ENCODE measurements around the gene LDLRAD4. TPM values are rescaled to one million over a fixed set of nuclear protein-coding genes. Genes with fewer than 3 reads are reported as not detected.
A peak's percentile ranks its signal among the peaks of the same experiment; 100 is the strongest.

The LDLRAD4 gene
- total and polyA plus RNA-seq, 5 donors from 2014 or later: 42.4 to 207 (median 49.8) TPM

DNA sequence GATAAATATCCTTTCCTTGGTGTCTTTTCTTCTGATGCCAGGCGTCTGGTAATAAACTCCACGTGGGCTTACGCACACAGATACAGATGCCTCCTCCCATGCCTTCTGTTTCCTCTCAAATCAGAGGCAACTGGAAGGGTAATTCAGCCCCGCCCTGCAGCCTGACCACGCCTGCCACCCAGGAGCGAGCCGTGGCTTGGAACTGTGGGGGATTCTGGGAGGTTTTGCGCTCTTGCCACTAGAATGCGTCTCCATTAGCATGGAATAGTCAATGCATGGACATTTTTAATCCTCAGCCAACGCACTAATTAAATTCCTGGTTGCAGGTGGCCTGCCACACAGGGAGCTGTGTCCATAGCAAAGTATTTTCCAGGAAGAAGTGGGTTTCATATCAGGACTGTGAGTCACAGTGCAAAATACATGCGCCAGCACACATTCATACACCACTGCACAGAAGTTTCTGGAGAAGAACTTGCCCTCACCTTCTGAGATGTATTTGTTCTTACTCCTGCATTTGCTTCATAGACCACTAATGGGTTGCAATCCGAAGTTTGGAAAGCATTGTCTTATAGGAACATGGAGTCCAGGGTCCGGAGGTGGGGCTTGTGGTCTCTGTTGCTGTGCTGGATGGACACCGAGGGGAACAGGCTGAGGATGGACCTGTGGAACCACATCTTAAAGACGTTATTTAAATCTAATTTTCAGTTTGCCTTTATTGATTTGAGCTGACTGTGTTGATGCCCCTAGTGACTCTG lies 151.4 kb downstream of the LDLRAD4 start:
- H3K27ac ChIP-seq (ENCODE audit: insufficient read depth, low read length, poor library complexity, severe bottlenecking): no peak overlapping the region
- H3K9me3 ChIP-seq (ENCODE audit: control insufficient read depth in 2 of 2, low read length in 2 of 2): no peaks in the 10 kb centered on the region
- no peaks in the 10 kb centered on the region for H3K27me3 ChIP-seq (ENCODE audit: control insufficient read depth, insufficient read depth, low read length)
- Mint-ChIP-seq H3K4me1 (peaks cover 22 to 62% (median 36%) of the 10 kb centered on the region in 4 donors), H3K27ac (peak overlapping the region; percentile 84 to 96 (median 92)), H3K9me3 (no peaks in the 10 kb centered on the region), H3K36me3 (no peaks in the 10 kb centered on the region), H3K27me3 (no peaks in the 10 kb centered on the region), H3K4me3 (peak overlapping the region; percentile 12 to 61 (median 39))
- no peaks in the 10 kb centered on the region for H3K36me3 ChIP-seq (ENCODE audit: control insufficient read depth, insufficient read depth, low read length)
- ATAC-seq (ENCODE audit: low read depth in 2 of 2): no peak
- H3K4me3 ChIP-seq (ENCODE audit: low read depth, low read length): no peak overlapping the region
- peak in 2 of 3 donors; percentile 24 to 51 for DNase-seq
- peaks cover 53% of the 10 kb centered on the region for H3K4me1 ChIP-seq (ENCODE audit: control insufficient read depth, insufficient read depth, low read length, poor library complexity, severe bottlenecking)

DNA sequence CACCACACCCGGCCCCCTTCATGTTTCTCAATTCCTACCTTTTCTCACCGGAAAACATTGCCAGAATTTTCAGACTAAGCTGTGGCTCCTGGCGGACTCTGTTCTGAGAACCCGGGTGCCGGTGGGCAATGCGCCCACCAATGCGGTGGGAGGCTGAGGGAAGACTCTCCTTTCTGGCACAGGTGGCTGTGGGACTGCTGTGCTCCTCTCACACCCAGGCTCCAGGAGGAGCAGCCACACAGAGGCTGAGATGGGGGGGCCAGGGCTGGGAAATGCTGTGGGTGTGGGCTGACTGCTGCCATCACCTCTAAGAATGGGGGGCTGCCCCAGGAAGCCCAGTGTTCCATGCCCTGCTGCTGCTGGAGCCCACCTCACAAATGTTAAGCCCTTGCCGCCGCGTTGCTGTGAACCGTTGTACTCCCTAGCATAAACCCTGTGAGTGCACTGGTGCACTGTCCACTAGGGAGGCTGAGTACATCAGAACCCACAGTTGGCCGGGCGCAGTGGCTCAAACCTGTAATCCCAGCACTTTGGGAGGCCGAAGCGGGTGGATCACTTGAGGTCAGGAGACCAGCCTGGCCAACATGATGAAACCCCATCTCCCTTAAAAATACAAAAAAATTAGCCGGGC lies 152.6 kb downstream of the LDLRAD4 start:
- Mint-ChIP-seq H3K27ac (peak overlapping the region; percentile 84 to 96 (median 96)), H3K36me3 (no peaks in the 10 kb centered on the region), H3K4me3 (peak overlapping the region in 3 of 4 donors; percentile 48 to 80 (median 56)), H3K9me3 (no peaks in the 10 kb centered on the region), H3K4me1 (peaks cover 27 to 74% (median 45%) of the 10 kb centered on the region in 4 donors), H3K27me3 (no peaks in the 10 kb centered on the region)
- Histone ChIP-seq H3K36me3 (ENCODE audit: control insufficient read depth, insufficient read depth, low read length) (no peaks in the 10 kb centered on the region), H3K4me1 (ENCODE audit: control insufficient read depth, insufficient read depth, low read length, poor library complexity, severe bottlenecking) (peaks cover 65% of the 10 kb centered on the region), H3K4me3 (ENCODE audit: low read depth, low read length) (no peak overlapping the region), H3K27ac (ENCODE audit: insufficient read depth, low read length, poor library complexity, severe bottlenecking) (peak overlapping the region; percentile 99), H3K9me3 (ENCODE audit: control insufficient read depth in 2 of 2, low read length in 2 of 2) (no peaks in the 10 kb centered on the region), H3K27me3 (ENCODE audit: control insufficient read depth, insufficient read depth, low read length) (no peaks in the 10 kb centered on the region)
- ATAC-seq (ENCODE audit: low read depth in 2 of 2) (no peak), DNase-seq (no peak)

GRCh38 chr18:13371689-13372418 lies 153.3 kb downstream of the LDLRAD4 start:
- peak overlapping the region; percentile 48 to 85 (median 68) for H3K4me3 Mint-ChIP-seq
- Histone ChIP-seq H3K9me3 (ENCODE audit: control insufficient read depth in 2 of 2, low read length in 2 of 2) (no peaks in the 10 kb centered on the region), H3K4me3 (ENCODE audit: low read depth, low read length) (peak overlapping the region; percentile 61), H3K27me3 (ENCODE audit: control insufficient read depth, insufficient read depth, low read length) (no peaks in the 10 kb centered on the region), H3K36me3 (ENCODE audit: control insufficient read depth, insufficient read depth, low read length) (no peaks in the 10 kb centered on the region), H3K4me1 (ENCODE audit: control insufficient read depth, insufficient read depth, low read length, poor library complexity, severe bottlenecking) (peaks cover 73% of the 10 kb centered on the region), H3K27ac (ENCODE audit: insufficient read depth, low read length, poor library complexity, severe bottlenecking) (peak overlapping the region; percentile 99)
- no peaks in the 10 kb centered on the region for H3K9me3 Mint-ChIP-seq
- H3K4me1 Mint-ChIP-seq: peaks cover 27 to 81% (median 51%) of the 10 kb centered on the region in 4 donors
- H3K27me3 Mint-ChIP-seq: no peaks in the 10 kb centered on the region
- peak; percentile 29 to 83 (median 46) for DNase-seq
- no peaks in the 10 kb centered on the region for H3K36me3 Mint-ChIP-seq
- H3K27ac Mint-ChIP-seq: peak overlapping the region; percentile 96 to 99 (median 96)
- ATAC-seq (ENCODE audit: low read depth in 2 of 2): peak; percentile 29 to 36

- Histone ChIP-seq H3K36me3 (ENCODE audit: control insufficient read depth, insufficient read depth, low read length) (no peaks in the 10 kb centered on the region), H3K27me3 (ENCODE audit: control insufficient read depth, insufficient read depth, low read length) (no peaks in the 10 kb centered on the region), H3K27ac (ENCODE audit: insufficient read depth, low read length, poor library complexity, severe bottlenecking) (peak overlapping the region; percentile 99), H3K4me3 (ENCODE audit: low read depth, low read length) (peak overlapping the region; percentile 61), H3K9me3 (ENCODE audit: control insufficient read depth in 2 of 2, low read length in 2 of 2) (no peaks in the 10 kb centered on the region), H3K4me1 (ENCODE audit: control insufficient read depth, insufficient read depth, low read length, poor library complexity, severe bottlenecking) (peaks cover 80% of the 10 kb centered on the region)
- Mint-ChIP-seq H3K9me3 (no peaks in the 10 kb centered on the region), H3K27me3 (no peaks in the 10 kb centered on the region), H3K27ac (peak overlapping the region; percentile 96 to 99 (median 96)), H3K36me3 (no peaks in the 10 kb centered on the region), H3K4me1 (peaks cover 34 to 88% (median 57%) of the 10 kb centered on the region in 4 donors), H3K4me3 (peak overlapping the region in 3 of 4 donors; percentile 48 to 85 (median 56))
- ATAC-seq (ENCODE audit: low read depth in 2 of 2): no peak
- no peak for DNase-seq
These were observed 154.0 kb downstream of the LDLRAD4 start for GRCh38 chr18:13372531-13372951.

DNA sequence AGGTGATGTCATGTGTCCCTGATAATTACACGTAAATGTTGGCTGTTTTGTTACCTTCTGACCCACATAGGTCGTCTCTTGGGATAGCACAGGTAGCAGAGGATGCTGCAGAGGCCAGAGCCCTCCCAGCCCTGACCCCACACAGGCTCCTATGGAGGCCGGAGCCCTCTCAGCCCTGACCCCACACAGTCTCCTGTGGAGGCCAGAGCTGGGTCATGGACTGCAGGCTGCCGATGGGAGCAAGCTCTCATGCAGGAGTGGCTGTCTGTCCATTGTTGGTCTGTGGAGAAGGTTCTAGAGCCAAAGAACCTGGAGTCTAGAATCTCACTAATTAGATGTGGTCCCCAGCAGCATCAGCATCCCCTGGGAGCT lies 155.5 kb downstream of the LDLRAD4 start:
- peak overlapping the region; percentile 96 to 100 (median 99) for H3K27ac Mint-ChIP-seq
- peaks cover 94% of the 10 kb centered on the region for H3K4me1 ChIP-seq (ENCODE audit: control insufficient read depth, insufficient read depth, low read length, poor library complexity, severe bottlenecking)

DNA sequence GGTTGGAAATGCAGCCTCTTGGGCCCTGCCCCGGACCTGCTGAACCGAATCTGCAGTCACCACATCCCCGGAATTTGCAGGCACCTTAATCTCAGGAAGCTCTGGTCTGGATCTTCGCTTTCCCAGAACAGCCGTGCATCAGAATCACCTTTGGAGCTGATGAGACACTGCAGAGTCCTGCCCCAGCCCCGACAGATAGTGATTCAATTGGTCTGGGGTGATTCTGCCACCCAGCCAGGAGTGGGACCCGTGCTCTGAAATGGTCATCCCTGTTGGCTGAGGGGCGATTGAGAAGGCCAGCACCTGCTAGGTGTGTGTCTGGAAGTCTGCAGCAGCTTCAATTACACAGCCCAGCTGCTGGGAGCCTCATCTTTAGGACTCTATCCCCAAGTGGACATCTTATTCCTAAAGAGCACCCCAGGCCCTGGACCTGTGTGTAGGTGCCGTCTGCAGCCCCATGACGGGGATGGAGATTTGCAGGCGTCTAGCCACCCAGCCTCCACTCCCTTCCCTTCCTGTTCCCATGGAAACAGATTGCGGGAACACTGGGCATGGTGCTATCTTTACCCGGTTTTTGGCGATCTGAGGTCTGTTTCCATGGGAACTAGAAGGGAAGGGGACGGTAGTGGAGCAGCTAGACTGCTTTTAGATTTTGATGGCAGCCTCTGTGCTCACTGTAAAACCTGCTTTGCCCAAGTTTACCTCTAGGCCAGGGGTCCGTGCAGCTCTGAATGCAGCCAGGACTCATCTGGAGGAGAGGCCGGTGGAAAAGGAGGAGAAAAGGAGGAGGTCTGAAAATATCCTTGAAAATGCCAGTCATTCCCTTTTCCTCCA lies 156.1 kb downstream of the LDLRAD4 start:
- Mint-ChIP-seq H3K36me3 (no peaks in the 10 kb centered on the region), H3K27me3 (no peaks in the 10 kb centered on the region), H3K4me1 (peaks cover 43 to 98% (median 65%) of the 10 kb centered on the region in 4 donors), H3K9me3 (no peaks in the 10 kb centered on the region), H3K4me3 (peak overlapping the region; percentile 83 to 91 (median 86)), H3K27ac (peak overlapping the region; percentile 96 to 100 (median 99))
- peak overlapping the region; percentile 60 for H3K4me3 ChIP-seq (ENCODE audit: low read depth, low read length)
- peak overlapping the region; percentile 99 for H3K27ac ChIP-seq (ENCODE audit: insufficient read depth, low read length, poor library complexity, severe bottlenecking)
- H3K36me3 ChIP-seq (ENCODE audit: control insufficient read depth, insufficient read depth, low read length): no peaks in the 10 kb centered on the region
- ATAC-seq (ENCODE audit: low read depth in 2 of 2): peak in 1 of 2 donors; percentile 7
- peaks cover 94% of the 10 kb centered on the region for H3K4me1 ChIP-seq (ENCODE audit: control insufficient read depth, insufficient read depth, low read length, poor library complexity, severe bottlenecking)
- peak in 1 of 3 donors; percentile 38 for DNase-seq
- no peaks in the 10 kb centered on the region for H3K27me3 ChIP-seq (ENCODE audit: control insufficient read depth, insufficient read depth, low read length)
- no peaks in the 10 kb centered on the region for H3K9me3 ChIP-seq (ENCODE audit: control insufficient read depth in 2 of 2, low read length in 2 of 2)

More for the DNA sequence above, 155.5 kb downstream of the LDLRAD4 start:
- Mint-ChIP-seq H3K4me3 (no peak overlapping the region), H3K4me1 (peaks cover 45 to 98% (median 68%) of the 10 kb centered on the region in 4 donors), H3K9me3 (no peaks in the 10 kb centered on the region), H3K36me3 (no peaks in the 10 kb centered on the region), H3K27me3 (no peaks in the 10 kb centered on the region)
- Histone ChIP-seq H3K4me3 (ENCODE audit: low read depth, low read length) (no peak overlapping the region), H3K36me3 (ENCODE audit: control insufficient read depth, insufficient read depth, low read length) (no peaks in the 10 kb centered on the region), H3K27me3 (ENCODE audit: control insufficient read depth, insufficient read depth, low read length) (no peaks in the 10 kb centered on the region), H3K27ac (ENCODE audit: insufficient read depth, low read length, poor library complexity, severe bottlenecking) (peak overlapping the region; percentile 99), H3K9me3 (ENCODE audit: control insufficient read depth in 2 of 2, low read length in 2 of 2) (no peaks in the 10 kb centered on the region)
- no peak for ATAC-seq (ENCODE audit: low read depth in 2 of 2)
- no peak for DNase-seq
